ENCODE measurements around the gene SNX12. TPM values are rescaled to one million over a fixed set of nuclear protein-coding genes. Genes with fewer than 3 reads are reported as not detected.
A peak's percentile ranks its signal among the peaks of the same experiment; 100 is the strongest.
"Not testable (repeated sequence)": the region's sequence is repeated elsewhere in the genome, so short reads cannot be mapped to it uniquely, and the experiment has no call there.

The SNX12 gene
- polyA plus RNA-seq, 1 donor from 2014 or later, result 2.3 TPM

- H3K4me1 Mint-ChIP-seq, result peaks cover 6 to 11% (median 6%) of the 10 kb centered on the region in 3 donors
- H3K9me3 Mint-ChIP-seq, result no peaks in the 10 kb centered on the region
- H3K4me3 Mint-ChIP-seq, result no peak overlapping the region
- no peak overlapping the region for H3K27ac Mint-ChIP-seq
- H3K36me3 Mint-ChIP-seq, result peaks cover 1% of the 10 kb centered on the region
- H3K27me3 Mint-ChIP-seq, result no peaks in the 10 kb centered on the region
These were observed 8.0 kb downstream of the SNX12 start for GRCh38 chrX:71060127-71060526.

- Mint-ChIP-seq H3K4me1 (peaks cover 5 to 8% (median 6%) of the 10 kb centered on the region in 3 donors), H3K9me3 (no peaks in the 10 kb centered on the region), H3K27me3 (no peaks in the 10 kb centered on the region), H3K27ac (no peak overlapping the region), H3K4me3 (no peak overlapping the region), H3K36me3 (peaks cover 1% of the 10 kb centered on the region)
These were observed 10.1 kb downstream of the SNX12 start for GRCh38 chrX:71057848-71058530.

GRCh38 chrX:71056867-71057266 is 11.3 kb downstream of the SNX12 start:
- Mint-ChIP-seq H3K4me3 (no peak overlapping the region), H3K27ac (peak overlapping the region in 1 of 3 donors; percentile 14), H3K9me3 (no peaks in the 10 kb centered on the region)

GRCh38 chrX:71053217-71053621 is 14.9 kb downstream of the SNX12 start:
- Mint-ChIP-seq H3K4me1 (peaks cover 4 to 7% (median 5%) of the 10 kb centered on the region in 3 donors), H3K36me3 (peaks cover 1% of the 10 kb centered on the region), H3K9me3 (no peaks in the 10 kb centered on the region), H3K27me3 (no peaks in the 10 kb centered on the region), H3K4me3 (peak overlapping the region; percentile 12 to 86 (median 74)), H3K27ac (peak overlapping the region in 2 of 3 donors; percentile 59 to 88)

More at GRCh38 chrX:71056867-71057266, 11.3 kb downstream of the SNX12 start:
- Mint-ChIP-seq H3K36me3 (peaks cover 1% of the 10 kb centered on the region), H3K27me3 (no peaks in the 10 kb centered on the region), H3K4me1 (peaks cover 6 to 8% (median 7%) of the 10 kb centered on the region in 3 donors)

- Mint-ChIP-seq H3K27ac (peak overlapping the region in 1 of 3 donors; percentile 88), H3K4me3 (peak overlapping the region; percentile 12 to 86 (median 74)), H3K36me3 (peaks cover 1% of the 10 kb centered on the region), H3K4me1 (peaks cover 0 to 5% (median 3%) of the 10 kb centered on the region in 3 donors), H3K27me3 (no peaks in the 10 kb centered on the region), H3K9me3 (no peaks in the 10 kb centered on the region)
These were observed 15.4 kb downstream of the SNX12 start for GRCh38 chrX:71052721-71053120.

- H3K27ac Mint-ChIP-seq, H3K27me3 Mint-ChIP-seq, H3K9me3 Mint-ChIP-seq, H3K4me3 Mint-ChIP-seq, H3K4me1 Mint-ChIP-seq, H3K36me3 Mint-ChIP-seq: not testable (repeated sequence)
These were observed 20.2 kb downstream of the SNX12 start for GRCh38 chrX:71047891-71048290.

- no peak overlapping the region for H3K27ac Mint-ChIP-seq
- no peak overlapping the region for H3K4me3 Mint-ChIP-seq
- peaks cover 6% of the 10 kb centered on the region for H3K36me3 Mint-ChIP-seq
- H3K9me3 Mint-ChIP-seq, result no peaks in the 10 kb centered on the region
- no peaks in the 10 kb centered on the region for H3K27me3 Mint-ChIP-seq
- H3K4me1 Mint-ChIP-seq, result no peaks in the 10 kb centered on the region
These were observed 50.7 kb downstream of the SNX12 start for GRCh38 chrX:71017396-71017939.

Other genes starting within 250 kb of the SNX12 start
- gene TEX11, start 159.6 kb downstream of the SNX12 start, polyA plus RNA-seq, result not detected
- gene SLC7A3, start 137.2 kb downstream of the SNX12 start, polyA plus RNA-seq, result not detected
- 2.4 TPM for gene FOXO4, start 27.5 kb upstream of the SNX12 start, polyA plus RNA-seq
- 1.5 TPM for gene CXorf65, start 38.4 kb upstream of the SNX12 start, polyA plus RNA-seq
- gene IL2RG, start 43.2 kb upstream of the SNX12 start, polyA plus RNA-seq, result 754 TPM
- 13.1 TPM for gene MED12, start 50.3 kb upstream of the SNX12 start, polyA plus RNA-seq
- gene NLGN3, start 76.5 kb upstream of the SNX12 start, polyA plus RNA-seq, result 0.15 TPM
- not detected for gene GJB1, start 154.9 kb upstream of the SNX12 start, polyA plus RNA-seq
- 7.0 TPM for gene ZMYM3, start 185.8 kb upstream of the SNX12 start, polyA plus RNA-seq
- 140 TPM for gene NONO, start 215.3 kb upstream of the SNX12 start, polyA plus RNA-seq
- gene ITGB1BP2, start 233.4 kb upstream of the SNX12 start, polyA plus RNA-seq, result not detected